ENCODE measurements around the gene TMBIM1. TPM values are rescaled to one million over a fixed set of nuclear protein-coding genes. Genes with fewer than 3 reads are reported as not detected.
A peak's percentile ranks its signal among the peaks of the same experiment; 100 is the strongest.
"Not testable (repeated sequence)": the region's sequence is repeated elsewhere in the genome, so short reads cannot be mapped to it uniquely, and the experiment has no call there.

TMBIM1 gene
- total RNA-seq, 2 donors from 2014 or later = 156 to 166 TPM

GRCh38 chr2:218320704-218321336 is 28.5 kb upstream of the TMBIM1 start:
- ATAC-seq = no peak
- intact Hi-C loops (cut with DNase I) = no loop called here
- DNase-seq = no peak

DNA sequence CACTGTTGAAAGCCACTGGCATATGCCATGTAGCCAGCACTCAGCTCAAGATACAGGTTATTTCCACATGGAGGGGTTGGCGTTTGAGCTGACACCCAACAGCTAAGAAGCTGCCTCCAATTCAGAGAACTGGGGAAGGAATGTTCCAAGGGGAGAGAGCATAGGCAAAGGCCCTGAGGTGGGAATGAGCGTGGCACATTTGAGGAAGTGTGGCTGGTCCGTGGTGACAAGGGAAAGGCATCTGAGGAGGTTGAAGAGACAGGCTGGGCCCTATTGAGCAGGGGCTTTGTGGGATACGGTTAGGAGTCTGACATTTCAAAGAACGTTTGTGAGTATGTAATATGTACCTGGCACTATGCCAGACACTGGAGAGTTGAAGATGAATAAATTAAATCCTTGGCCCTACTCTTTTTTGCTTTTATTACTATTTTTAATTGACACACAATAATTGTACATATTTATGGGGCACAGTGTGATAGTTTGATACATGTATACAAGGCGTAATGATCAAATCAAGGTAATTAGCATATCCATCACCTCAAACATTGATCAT is 27.6 kb upstream of the TMBIM1 start:
- intact Hi-C loops (cut with DNase I) = no loop called here
- DNase-seq = no peak
- no peak for ATAC-seq

DNA sequence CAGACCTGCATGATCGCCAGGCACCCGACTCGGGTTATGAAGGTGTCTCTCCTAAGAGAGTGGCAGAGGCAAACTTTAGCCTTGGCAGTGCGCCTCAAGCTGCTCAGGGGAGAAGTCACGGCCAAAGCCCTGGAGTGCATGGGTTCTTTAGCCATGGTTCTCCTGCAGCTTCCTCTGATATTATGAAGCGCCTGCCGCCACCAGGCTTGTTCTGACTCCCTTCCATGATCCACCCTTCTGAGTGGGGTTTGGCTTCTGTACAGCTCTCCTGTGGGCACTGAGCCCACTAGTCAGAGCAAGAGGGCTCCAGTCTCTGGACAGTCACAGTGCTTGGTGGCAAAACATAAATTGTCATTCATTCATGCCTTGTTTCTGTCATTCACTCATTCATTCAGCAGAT is 25.9 kb upstream of the TMBIM1 start:
- ATAC-seq (no peak), DNase-seq (no peak)
- intact Hi-C loops (cut with DNase I) = no loop called here

DNA sequence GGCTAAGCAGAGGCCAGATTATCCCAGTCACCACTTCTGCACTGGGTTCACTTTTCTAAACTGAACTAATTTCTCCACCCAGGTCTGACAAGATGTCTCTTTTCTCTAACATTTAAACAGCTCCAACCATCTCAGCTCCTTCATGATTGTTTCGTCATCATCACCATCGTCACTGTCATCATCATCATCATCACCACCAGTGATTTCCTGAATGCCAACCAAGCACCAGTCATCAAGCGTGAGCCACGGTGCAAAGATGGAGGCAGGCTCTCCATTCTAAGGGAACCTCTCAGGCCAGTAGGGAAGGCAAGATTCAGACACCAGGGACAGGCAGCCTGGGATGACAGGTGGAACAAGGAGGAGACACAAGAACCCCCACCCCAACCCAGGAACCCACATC is 25.5 kb upstream of the TMBIM1 start:
- ATAC-seq (no peak), DNase-seq (no peak)
- intact Hi-C loops (cut with DNase I) = no loop called here

DNA sequence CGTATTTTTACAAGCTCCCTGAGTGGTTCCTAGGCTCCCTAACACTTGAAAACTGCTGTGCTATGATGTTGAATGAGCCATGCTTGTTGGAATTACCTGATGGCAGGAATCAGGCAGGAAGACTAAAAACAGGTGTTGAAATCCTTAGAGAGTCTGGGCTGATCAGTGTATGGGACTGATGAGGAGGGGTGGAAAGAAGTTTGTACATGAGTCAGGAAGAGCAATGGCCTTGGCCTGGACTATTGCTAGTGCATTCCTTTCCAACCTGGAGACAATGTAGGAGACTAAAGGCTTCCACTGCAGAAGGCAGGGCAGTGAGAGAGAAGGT is 25.0 kb upstream of the TMBIM1 start:
- DNase-seq (no peak), ATAC-seq (no peak)
- intact Hi-C loops (cut with DNase I) = no loop called here

GRCh38 chr2:218315397-218315796 is 23.1 kb upstream of the TMBIM1 start:
- intact Hi-C loops (cut with DNase I) = no loop called here
- ATAC-seq (no peak), DNase-seq (no peak)

- ATAC-seq; intact Hi-C loops (cut with DNase I); DNase-seq: not testable (repeated sequence)
Measured at GRCh38 chr2:218314764-218315163, 22.5 kb upstream of the TMBIM1 start.

DNA sequence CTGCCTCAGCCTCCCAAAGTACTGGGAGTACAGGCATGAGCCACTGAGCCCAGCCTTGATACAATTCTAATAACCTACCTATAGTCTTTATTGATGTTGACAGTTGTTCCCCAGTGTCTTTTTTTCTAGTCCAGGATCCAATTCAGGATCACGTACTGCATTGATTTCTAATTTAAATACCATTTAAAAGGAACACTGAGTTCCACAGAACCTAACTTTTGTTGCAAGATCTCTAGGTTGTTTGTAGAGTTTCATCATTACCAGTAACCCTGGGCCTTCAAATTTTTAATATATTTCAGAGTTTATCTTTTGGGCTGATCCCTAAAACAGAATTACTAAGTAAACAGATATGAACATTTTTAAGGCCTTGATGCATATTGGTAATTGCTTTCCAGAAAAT is 21.1 kb upstream of the TMBIM1 start:
- no peak for DNase-seq
- intact Hi-C loops (cut with DNase I) = no loop called here
- ATAC-seq = no peak

DNA sequence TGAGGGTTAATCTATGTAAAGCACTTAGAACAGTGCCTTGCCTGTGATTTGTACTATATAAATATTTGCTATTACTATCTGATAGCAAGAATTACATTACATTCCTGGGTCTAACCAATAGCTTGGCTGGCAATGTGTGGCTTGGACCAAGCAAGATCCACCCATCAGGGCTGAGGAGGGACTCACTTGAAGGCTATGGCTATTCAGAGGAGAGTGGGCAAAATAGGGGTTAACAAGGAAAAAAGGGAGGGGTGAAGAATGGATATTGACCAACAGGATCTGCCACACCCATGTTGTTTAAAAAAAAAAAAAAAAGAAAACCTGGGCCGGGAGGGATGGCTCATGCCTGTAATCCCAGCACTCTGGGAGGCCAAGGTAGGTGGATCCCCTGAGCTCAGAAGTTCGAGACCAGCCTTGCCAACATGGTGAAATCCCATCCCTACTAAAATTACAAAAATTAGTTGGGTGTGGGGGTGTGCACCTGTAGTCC is 20.0 kb upstream of the TMBIM1 start:
- ATAC-seq = no peak
- DNase-seq = no peak
- intact Hi-C loops (cut with DNase I) = no loop called here

DNA sequence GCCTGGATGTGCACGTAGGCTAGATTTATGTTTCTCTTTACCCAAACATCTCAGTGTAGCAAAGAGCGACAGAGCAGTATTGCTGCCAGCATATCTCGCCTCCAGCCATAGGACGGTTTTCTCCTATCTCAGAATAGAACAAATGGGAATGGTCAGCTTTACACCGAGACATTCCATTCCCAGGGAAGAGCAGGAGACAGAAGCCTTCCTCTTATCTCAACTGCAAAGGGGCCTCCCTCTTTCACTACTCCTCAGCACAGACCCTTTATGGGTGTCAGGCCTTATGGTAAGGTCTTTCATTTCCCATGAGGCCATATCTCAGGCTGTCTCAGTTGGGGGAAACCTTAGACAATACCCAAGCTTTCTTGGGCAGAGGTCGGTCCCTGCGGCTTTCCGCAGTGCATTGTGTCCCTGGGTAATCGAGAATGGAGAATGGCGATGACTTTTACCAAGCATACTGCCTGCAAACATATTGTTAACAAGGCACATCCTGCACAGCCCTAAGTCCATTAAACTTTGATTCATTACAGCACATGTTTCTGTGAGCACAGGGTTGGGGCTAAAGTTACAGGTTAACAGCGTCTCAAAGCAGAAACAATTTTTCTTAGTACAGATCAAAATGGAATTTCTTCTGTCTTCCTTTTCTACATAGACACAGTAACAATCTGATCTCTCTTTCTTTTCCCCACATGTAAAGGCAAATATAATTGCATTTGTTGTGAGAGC is 19.4 kb upstream of the TMBIM1 start:
- intact Hi-C loops (cut with DNase I); ATAC-seq; DNase-seq: not testable (repeated sequence)

DNA sequence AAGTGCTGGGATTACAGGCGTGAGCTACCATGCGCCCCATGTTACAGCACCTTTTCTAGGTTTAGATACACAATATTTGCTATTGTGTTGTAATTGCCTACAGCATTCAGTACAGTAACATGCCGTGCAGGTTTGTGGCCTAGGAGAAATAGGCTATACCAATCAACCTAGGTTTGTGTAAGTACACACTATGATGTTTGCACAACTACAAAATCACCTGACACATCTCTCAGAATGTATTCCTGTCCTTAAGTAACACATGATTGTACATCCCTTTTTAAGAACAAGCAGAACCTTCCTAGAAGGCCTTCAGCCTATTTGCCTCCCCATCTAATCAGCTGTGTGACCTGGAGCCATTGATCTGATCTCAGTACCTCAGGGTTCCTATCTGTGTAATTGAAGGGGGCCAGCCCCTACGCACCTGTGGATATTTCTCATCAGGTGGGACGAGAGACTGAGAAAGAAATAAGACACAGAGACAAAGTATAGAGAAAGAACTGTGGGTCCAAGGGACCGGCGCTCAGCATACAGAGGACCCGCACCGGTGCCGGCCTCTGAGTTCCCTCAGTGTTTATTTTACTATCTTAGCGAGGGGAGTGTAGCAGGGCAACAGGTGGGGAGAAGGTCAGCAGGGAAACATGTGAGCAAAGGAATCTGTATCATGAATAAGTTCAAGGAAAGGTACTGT is 18.7 kb upstream of the TMBIM1 start:
- DNase-seq (no peak), ATAC-seq (no peak)
- intact Hi-C loops (cut with DNase I) = no loop called here

GRCh38 chr2:218307415-218308090 is 15.2 kb upstream of the TMBIM1 start:
- ATAC-seq (peak; percentile 61 to 66), DNase-seq (no peak)
- intact Hi-C loops (cut with DNase I) = loop anchor here in 1 of 2 donors (10.0 kb wide), 1 partner anchor 157 kb away; no protein-coding TSS in a partner anchor

DNA sequence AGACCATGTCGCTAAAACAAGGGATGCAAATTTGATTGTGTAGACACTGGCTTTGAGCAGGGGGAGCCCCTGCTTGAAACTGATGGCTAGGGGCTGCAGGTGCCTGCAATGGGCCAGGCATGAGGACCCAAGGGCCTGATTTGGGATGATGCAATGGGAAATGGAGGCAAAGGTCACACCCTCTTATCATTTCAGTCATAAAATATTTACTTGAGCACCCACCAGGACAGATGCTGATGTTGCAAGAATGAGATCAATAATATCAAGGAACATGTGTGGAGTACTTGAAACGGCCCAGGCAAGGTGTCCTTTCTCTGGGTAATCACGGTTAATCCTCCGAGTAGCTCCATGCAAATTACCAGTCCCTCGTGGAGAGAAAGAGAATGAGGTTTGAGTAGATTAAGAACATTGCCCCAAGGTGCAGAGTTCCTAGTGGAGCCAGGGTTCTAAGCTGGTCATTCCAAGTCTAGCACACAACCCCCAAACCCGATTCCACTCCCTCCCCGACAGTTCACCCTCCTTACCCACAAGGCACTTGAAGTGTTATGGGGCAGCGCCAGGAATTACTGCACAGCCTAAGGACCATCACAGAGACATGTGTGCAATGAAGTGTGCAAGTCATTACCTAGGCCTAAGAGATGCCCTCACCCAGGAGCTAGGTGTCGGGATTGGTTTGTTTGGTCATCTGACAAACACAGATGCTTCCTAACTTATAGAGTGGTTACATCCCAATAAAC is 14.0 kb upstream of the TMBIM1 start:
- intact Hi-C loops (cut with DNase I) = loop anchor here in 1 of 2 donors (10.0 kb wide), 1 partner anchor 158 kb away; no protein-coding TSS in a partner anchor

DNA sequence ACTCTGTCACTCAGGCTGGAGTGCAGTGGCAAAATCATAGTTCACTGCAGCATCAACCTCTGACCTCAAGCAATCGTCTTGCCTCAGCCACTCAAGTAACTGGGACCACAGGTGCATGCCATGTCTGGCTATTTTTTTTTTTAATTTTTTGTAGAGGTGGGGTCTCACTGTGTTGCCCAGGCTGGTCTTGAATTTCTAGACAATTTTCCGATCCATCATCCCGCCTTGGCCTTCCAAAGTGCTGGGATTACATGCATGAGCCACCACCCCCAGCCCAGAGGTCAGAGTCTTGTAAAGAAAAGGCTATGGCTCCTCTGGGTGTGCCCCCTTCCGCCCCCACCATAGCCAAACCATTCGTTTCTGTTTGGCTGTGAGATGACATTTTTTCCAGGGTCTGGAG is 13.1 kb upstream of the TMBIM1 start:
- intact Hi-C loops (cut with DNase I) = loop anchor here in 1 of 2 donors (10.0 kb wide), 1 partner anchor 159 kb away; no protein-coding TSS in a partner anchor
- ATAC-seq = no peak
- no peak for DNase-seq

More for the DNA sequence above, 14.0 kb upstream of the TMBIM1 start:
- ATAC-seq (no peak), DNase-seq (no peak)

DNA sequence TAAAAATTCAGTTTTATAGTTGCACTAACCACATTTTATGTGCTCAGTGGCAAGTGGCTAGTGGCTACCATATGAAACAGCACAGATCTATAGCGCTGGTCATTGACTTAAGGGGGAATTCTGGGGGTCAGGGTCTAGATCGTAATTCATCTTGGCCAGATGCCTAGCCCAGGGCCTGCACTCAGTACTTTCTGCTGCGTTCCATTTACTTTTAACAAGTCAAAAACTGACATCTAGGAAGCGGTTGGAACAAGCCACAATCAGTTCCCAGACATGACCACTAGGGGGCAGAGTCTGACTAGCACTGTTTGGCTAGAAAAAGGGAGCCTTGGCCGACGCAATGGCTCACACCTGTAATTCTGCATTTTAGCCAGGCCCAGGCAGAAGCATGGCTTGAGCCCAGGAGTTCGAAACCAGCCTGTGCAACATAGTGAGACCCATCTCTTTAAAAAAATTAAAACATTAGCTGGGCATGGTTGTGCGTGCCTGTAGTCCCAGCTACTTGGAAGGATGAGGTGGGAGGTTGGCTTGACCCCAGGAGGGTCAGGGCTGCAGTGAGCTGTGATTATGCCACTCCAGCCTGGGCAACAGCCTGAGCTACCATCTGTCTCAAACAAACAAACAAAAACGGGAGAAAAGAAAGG is 9.0 kb upstream of the TMBIM1 start:
- DNase-seq (peak; percentile 83), ATAC-seq (peak; percentile 73 to 84)
- intact Hi-C loops (cut with DNase I) = loop anchor here (2.0 to 10.0 kb wide), 3 partner anchors 56 to 164 kb away; partner anchors contain the start of gene CATIP (in 2 of the 2)

GRCh38 chr2:218300141-218300540 is 7.8 kb upstream of the TMBIM1 start:
- DNase-seq (no peak), ATAC-seq (no peak)
- intact Hi-C loops (cut with DNase I) = loop anchor here (2.0 to 10.0 kb wide), 3 partner anchors 57 to 165 kb away; partner anchors contain the start of gene CATIP (in 2 of the 2)

GRCh38 chr2:218298314-218298875 is 6.1 kb upstream of the TMBIM1 start:
- ATAC-seq = no peak
- intact Hi-C loops (cut with DNase I) = loop anchor here in 1 of 2 donors (10.0 kb wide), 1 partner anchor 96 kb away; the partner anchor contains the start of gene CTDSP1
- DNase-seq = no peak
